Effector memory CD4-positive, alpha-beta T cell (primary cell): ENCODE data around the gene ASPDH.
A peak's percentile ranks its signal among the peaks of the same experiment; 100 is the strongest.

Experiments used
- DNase-seq, 3 donors: peaks; one replicate each; pipeline ENCODE4 v3.0.0-alpha.2; 2020
- H3K27ac ChIP-seq: 2 replicates; pipeline ENCODE4 v1.7.0; 2013; ENCODE audit warnings: mild to moderate bottlenecking, low read length, moderate library complexity; ENCODE audit not compliant: insufficient read depth, poor library complexity, severe bottlenecking
- H3K27me3 ChIP-seq: replicated peaks from 2 replicates; pipeline ENCODE4 v1.7.0; 2013; ENCODE audit warnings: mild to moderate bottlenecking, low read length; ENCODE audit not compliant: insufficient read depth, control insufficient read depth, poor library complexity, severe bottlenecking
- H3K36me3 ChIP-seq: 2 replicates; pipeline ENCODE4 v1.7.0; 2013; ENCODE audit warnings: mild to moderate bottlenecking, low read length, moderate library complexity; ENCODE audit not compliant: control insufficient read depth, insufficient read depth
- H3K4me1 ChIP-seq: 2 replicates; pipeline ENCODE4 v1.7.0; 2013; ENCODE audit warnings: low read length, mild to moderate bottlenecking; ENCODE audit not compliant: control insufficient read depth, insufficient read depth, poor library complexity, severe bottlenecking
- H3K4me3 ChIP-seq: 2 replicates; pipeline ENCODE4 v1.7.0; 2013; ENCODE audit warnings: low read length, low read depth, mild to moderate bottlenecking; ENCODE audit not compliant: insufficient read depth, poor library complexity, severe bottlenecking
- H3K9me3 ChIP-seq: 2 replicates; pipeline ENCODE4 v1.7.0; 2013; ENCODE audit warnings: mild to moderate bottlenecking, low read length, moderate library complexity; ENCODE audit not compliant: control insufficient read depth

The ASPDH gene

GRCh38 chr19:50548191-50549058, 34.7 kb upstream of the ASPDH start:
- no peaks in the 10 kb centered on the region for H3K4me1 ChIP-seq
- H3K27ac ChIP-seq, result no peak overlapping the region
- peaks cover 8% of the 10 kb centered on the region for H3K27me3 ChIP-seq
- no peak for DNase-seq
- H3K4me3 ChIP-seq, result no peak overlapping the region
- no peaks in the 10 kb centered on the region for H3K9me3 ChIP-seq
- H3K36me3 ChIP-seq, result no peaks in the 10 kb centered on the region

DNA sequence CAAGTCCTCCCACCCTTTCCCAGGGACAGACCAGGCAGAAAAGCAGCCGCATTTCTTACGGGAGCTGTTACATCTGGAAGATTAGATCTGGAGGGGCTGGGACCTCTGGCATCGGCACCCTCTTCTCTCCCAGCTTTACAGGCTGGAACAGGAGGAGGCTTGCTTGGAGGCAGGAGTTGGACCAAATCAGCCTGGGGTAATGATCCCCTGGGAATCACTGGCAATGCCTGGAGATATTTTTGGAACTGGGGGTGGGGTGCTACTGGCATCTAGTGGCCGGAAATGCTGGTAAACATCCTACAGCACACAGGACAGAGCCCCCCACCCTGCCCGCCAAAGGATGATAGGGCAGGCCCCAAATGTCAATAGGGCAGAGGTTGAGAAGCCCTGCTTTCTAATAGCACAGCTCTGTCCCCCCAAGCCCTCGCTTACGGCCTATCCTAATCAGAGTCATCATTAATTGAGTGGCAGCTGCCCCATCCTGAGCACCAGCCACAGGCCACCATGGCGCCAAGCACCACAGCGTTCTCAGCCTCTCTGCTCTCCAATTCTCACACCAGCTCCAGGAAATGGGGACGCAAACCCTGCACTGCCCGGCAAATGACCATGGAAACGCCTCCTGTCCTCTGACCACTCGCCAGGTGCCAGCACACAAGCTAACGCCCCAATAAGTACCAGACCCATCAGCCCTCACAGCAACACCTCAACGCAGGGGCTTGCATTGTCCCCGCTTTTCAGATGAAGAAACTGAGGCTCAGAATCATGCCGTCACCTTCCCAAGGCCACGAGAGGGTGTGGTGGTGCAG, 33.9 kb upstream of the ASPDH start:
- Histone ChIP-seq H3K27ac (no peak overlapping the region), H3K4me1 (no peaks in the 10 kb centered on the region), H3K27me3 (peaks cover 8% of the 10 kb centered on the region), H3K4me3 (no peak overlapping the region), H3K36me3 (no peaks in the 10 kb centered on the region), H3K9me3 (no peaks in the 10 kb centered on the region)
- no peak for DNase-seq

GRCh38 chr19:50546527-50547221, 33.0 kb upstream of the ASPDH start:
- Histone ChIP-seq H3K27ac (no peak overlapping the region), H3K36me3 (no peaks in the 10 kb centered on the region), H3K4me1 (no peaks in the 10 kb centered on the region), H3K4me3 (no peak overlapping the region), H3K9me3 (no peaks in the 10 kb centered on the region), H3K27me3 (peaks cover 3% of the 10 kb centered on the region)
- no peak for DNase-seq

GRCh38 chr19:50542943-50543342, 29.2 kb upstream of the ASPDH start:
- Histone ChIP-seq H3K4me1 (no peaks in the 10 kb centered on the region), H3K4me3 (no peak overlapping the region), H3K27ac (no peak overlapping the region), H3K27me3 (no peaks in the 10 kb centered on the region), H3K9me3 (no peaks in the 10 kb centered on the region), H3K36me3 (no peaks in the 10 kb centered on the region)
- DNase-seq, result no peak

DNA sequence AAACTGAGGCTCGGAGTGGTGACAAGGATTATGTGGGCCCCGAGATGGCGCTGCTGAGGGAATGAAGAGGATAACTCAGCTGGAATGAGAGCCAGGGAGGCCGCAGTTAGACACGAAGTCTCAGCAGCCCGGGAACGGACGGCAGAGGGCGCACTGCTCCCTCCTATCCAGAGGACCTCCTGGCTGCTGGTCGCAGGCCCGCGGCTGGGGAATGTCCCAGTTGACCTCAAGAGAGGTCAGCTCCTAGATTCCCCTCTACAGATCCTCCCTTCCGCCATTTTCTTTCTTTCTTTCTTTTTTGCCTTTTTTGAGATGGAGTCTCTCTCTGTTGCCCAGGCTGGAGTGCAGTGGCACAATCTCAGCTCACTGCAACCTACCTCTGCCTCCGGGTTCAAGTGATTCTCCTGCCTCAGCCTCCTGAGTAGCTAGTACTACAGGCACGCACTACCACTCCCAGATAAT, 24.1 kb upstream of the ASPDH start:
- peak in 2 of 3 donors; percentile 19 to 29 for DNase-seq

DNA sequence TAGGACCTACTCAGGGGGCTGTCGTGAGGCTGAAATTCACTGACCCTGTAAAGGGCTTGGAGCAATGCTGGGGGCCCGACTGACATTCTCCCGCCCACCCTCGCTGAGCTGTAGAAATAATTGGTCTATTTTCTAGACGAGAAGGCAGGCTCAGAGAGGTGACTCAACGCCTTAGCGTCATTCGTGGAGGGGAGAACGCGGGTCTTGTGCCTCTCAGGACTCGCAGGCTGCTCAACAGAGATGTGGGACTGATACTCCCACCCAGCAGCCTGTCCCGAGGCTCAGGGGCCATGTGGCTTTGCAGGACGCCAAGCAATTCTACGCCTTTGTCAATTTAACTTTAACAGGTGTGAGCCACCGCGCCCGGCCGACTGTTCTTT, 23.6 kb upstream of the ASPDH start:
- Histone ChIP-seq H3K27me3 (no peaks in the 10 kb centered on the region), H3K4me3 (no peak overlapping the region), H3K4me1 (no peaks in the 10 kb centered on the region), H3K36me3 (no peaks in the 10 kb centered on the region), H3K27ac (no peak overlapping the region), H3K9me3 (no peaks in the 10 kb centered on the region)
- no peak for DNase-seq

More for the DNA sequence above, 24.1 kb upstream of the ASPDH start:
- Histone ChIP-seq H3K27me3 (no peaks in the 10 kb centered on the region), H3K27ac (no peak overlapping the region), H3K36me3 (no peaks in the 10 kb centered on the region), H3K4me1 (no peaks in the 10 kb centered on the region), H3K9me3 (no peaks in the 10 kb centered on the region), H3K4me3 (no peak overlapping the region)

DNA sequence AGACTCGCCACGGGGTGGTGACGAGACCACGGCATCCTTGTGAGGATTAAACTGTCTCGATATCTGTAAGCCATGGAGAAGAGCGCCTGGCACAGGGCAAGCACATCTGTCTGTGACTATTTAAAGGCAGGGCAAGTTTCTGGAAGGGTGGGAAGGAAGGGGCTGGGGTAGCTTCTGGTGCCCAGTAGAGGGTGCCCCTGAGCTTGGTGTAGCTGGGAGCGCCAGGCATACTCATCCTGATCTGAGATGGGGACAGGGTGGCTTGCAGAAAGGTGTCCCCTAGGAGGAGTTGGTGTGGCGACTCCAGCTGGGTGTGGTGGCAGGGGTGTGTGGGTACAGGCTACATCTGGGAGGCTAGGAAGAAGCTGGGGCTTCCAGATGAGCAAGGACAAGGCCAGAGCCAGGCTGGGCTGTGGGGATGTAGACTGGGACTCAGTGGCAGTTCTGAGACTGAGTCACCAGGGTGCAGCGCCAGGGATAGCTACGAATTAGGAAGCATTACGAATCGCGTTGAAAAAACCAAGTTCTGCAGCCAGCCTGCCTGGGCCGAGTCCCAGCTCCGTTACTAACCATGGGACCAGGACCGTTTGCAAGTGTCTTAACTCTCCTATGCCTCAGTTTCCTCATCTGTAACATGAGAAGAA, 23.1 kb upstream of the ASPDH start:
- Histone ChIP-seq H3K27me3 (no peaks in the 10 kb centered on the region), H3K4me1 (no peaks in the 10 kb centered on the region), H3K9me3 (no peaks in the 10 kb centered on the region), H3K27ac (no peak overlapping the region), H3K4me3 (no peak overlapping the region), H3K36me3 (no peaks in the 10 kb centered on the region)
- no peak for DNase-seq

GRCh38 chr19:50535672-50536187, 22.0 kb upstream of the ASPDH start:
- no peak overlapping the region for H3K4me3 ChIP-seq
- no peaks in the 10 kb centered on the region for H3K27me3 ChIP-seq
- H3K9me3 ChIP-seq, result no peaks in the 10 kb centered on the region
- DNase-seq, result no peak
- H3K27ac ChIP-seq, result no peak overlapping the region
- H3K4me1 ChIP-seq, result no peaks in the 10 kb centered on the region
- H3K36me3 ChIP-seq, result no peaks in the 10 kb centered on the region

DNA sequence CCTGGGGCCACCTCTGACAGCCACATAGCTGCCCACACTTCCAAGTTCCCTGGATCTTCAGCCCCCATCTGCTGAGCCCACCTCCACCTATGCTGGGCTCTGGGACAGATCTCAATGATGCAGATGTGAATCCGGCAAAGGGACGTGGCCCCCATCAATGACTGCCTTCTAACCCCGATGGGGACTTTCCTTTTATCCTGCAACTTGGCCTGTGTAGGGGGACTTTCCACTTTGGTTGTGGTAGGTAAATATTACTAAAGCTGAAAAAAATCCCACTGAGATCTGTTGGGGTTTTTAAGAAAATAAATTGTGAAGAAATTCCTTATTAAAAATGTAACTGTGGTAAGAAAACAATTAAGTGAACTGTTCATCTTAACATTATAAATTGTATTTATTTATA, 20.8 kb upstream of the ASPDH start:
- Histone ChIP-seq H3K4me1 (no peaks in the 10 kb centered on the region), H3K36me3 (no peaks in the 10 kb centered on the region), H3K4me3 (no peak overlapping the region), H3K27me3 (peaks cover 4% of the 10 kb centered on the region), H3K9me3 (no peaks in the 10 kb centered on the region), H3K27ac (no peak overlapping the region)
- DNase-seq, result no peak
